ENCODE data around the gene IMP3. TPM values are rescaled to one million over a fixed set of nuclear protein-coding genes. Genes with fewer than 3 reads are reported as not detected.
A peak's percentile ranks its signal among the peaks of the same experiment; 100 is the strongest.

Gene IMP3
- total RNA-seq, 2 donors from 2014 or later = 43.1 to 66.6 TPM

DNA sequence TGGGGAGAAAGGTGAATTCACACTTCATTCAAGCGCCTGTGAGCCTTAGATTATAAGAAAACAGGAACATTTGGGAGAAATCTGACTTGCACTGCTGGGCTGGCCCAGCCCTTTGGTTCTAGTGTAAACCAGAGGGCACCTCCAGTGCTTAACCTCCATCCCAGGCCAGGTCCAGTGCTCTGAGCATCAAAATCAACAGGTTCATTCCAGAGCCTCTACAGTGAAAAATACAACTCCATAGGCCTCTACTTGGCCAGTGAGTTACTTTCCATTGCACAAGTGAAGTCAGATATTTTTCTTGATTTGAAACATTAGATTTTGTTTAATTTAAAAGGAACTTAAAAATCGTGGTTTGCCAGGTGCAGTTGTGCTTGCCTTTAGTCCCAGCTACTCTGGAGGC lies 17.5 kb downstream of the IMP3 start:
- DNase-seq (no peak), ATAC-seq (no peak)
- H3K4me3 ChIP-seq = no peak overlapping the region
- no peak overlapping the region for H3K27ac ChIP-seq
- no peaks in the 10 kb centered on the region for H3K27me3 ChIP-seq
- no peaks in the 10 kb centered on the region for H3K9me3 ChIP-seq
- intact Hi-C loops (cut with DNase I) = no loop called here
- WGBS, 2 donors = 65 to 70% methylated on average over 2 of the region's 2 CpGs
- peaks cover 0 to 2% of the 10 kb centered on the region in 2 donors for H3K36me3 ChIP-seq (replicated peaks in 1 of 2; ENCODE audit: insufficient read depth in 1 of 2, low read depth in 2 of 2)
- peaks cover 9% of the 10 kb centered on the region for H3K4me1 ChIP-seq
- no peak for TF ChIP-seq POLR2A (IDR thresholded peaks at IDR 0.05)
- TF ChIP-seq CTCF (IDR thresholded peaks at IDR 0.05) = no peak

DNA sequence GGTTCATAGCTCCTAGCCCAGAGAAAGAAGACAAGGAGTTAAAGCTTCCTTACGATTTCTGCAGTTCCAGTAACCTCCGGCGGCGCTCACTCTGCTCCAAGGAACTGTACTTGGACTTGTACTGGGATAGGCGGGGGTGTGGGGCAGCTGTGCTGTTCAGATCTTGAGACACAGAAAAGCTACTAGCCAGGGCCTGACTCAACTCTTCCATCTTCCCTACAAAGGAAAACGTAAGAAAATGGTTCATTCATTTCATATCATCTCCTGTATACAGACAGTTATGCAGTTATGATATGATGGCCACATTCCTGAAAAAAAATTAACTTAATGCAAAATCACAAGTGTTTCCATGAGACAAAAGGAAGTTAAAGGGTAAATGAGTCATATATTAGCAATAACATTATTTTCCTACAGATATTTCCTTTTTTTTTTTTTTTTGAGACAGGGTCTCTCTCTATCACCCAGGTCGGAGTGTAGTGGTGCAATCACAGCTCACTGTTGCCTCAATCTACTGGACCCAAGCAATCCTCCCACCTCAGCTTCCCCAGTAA lies 19.1 kb downstream of the IMP3 start:
- TF ChIP-seq CTCF (IDR thresholded peaks at IDR 0.05) = no peak

DNA sequence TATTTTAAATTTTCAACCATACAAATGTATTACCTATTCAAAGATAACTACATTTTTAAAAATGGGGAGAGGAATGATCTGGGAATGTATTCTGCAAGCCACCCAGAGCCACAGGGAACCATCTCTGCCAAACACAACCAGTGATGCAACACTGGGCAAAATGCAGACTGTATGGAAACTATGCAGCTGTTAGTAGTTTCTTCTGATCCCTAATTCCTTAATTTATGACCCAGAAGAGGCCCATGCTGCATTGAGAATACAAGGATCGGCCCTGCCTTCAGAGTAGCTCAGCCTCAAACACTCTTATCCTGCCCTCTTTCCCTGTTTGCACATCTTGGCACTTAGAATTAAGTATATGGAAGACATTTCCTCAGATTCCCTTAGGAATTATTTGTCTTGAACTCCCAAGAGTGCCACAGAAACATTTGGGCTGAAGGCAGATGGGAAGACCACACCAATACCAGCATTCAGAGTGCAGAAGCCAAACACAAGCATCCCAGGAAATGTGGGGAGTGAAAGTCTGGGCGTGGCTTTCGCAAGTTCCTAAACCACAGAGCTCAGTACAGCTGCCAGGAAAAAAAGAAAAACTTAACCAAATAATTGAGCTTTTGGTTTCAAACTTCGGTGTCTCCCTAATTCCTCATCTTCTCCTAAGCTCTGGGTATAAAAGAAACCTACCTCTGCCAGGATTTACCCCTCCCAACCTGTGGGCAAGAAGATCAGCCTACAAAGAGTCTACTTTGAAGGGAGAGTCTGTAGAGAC lies 19.8 kb downstream of the IMP3 start:
- ATAC-seq (no peak), DNase-seq (peak in 1 of 4 donors; percentile 26)
- intact Hi-C loops (cut with DNase I) = no loop called here
- no peak for TF ChIP-seq CTCF (IDR thresholded peaks at IDR 0.05)
- 63 to 73% methylated on average over 4 of the region's 4 CpGs for WGBS, 2 donors
- Histone ChIP-seq H3K4me1 (no peaks in the 10 kb centered on the region), H3K4me3 (no peak overlapping the region), H3K27ac (no peak overlapping the region), H3K36me3 (replicated peaks in 1 of 2; ENCODE audit: insufficient read depth in 1 of 2, low read depth in 2 of 2) (peaks cover 0 to 11% of the 10 kb centered on the region in 2 donors), H3K27me3 (no peaks in the 10 kb centered on the region), H3K9me3 (no peaks in the 10 kb centered on the region)

More for the DNA sequence above, 19.1 kb downstream of the IMP3 start:
- intact Hi-C loops (cut with DNase I) = no loop called here
- no peaks in the 10 kb centered on the region for H3K27me3 ChIP-seq
- H3K4me1 ChIP-seq = peaks cover 2% of the 10 kb centered on the region
- 51 to 60% methylated on average over 7 of the region's 7 CpGs for WGBS, 2 donors
- H3K27ac ChIP-seq = peak overlapping the region in 1 of 4 donors; percentile 4
- DNase-seq = peak; percentile 27 to 69 (median 48)
- ATAC-seq = no peak
- no peaks in the 10 kb centered on the region for H3K9me3 ChIP-seq
- H3K36me3 ChIP-seq (replicated peaks in 1 of 2; ENCODE audit: insufficient read depth in 1 of 2, low read depth in 2 of 2) = peaks cover 0 to 9% of the 10 kb centered on the region in 2 donors
- H3K4me3 ChIP-seq = no peak overlapping the region

- H3K27me3 ChIP-seq = no peaks in the 10 kb centered on the region
- H3K4me1 ChIP-seq = no peaks in the 10 kb centered on the region
- TF ChIP-seq POLR2A (IDR thresholded peaks at IDR 0.05) (no peak), CTCF (IDR thresholded peaks at IDR 0.05) (no peak)
- no peak overlapping the region for H3K27ac ChIP-seq
- no peak overlapping the region for H3K4me3 ChIP-seq
- no peak for DNase-seq
- intact Hi-C loops (cut with DNase I) = no loop called here
- no peak for ATAC-seq
- peaks cover 0 to 16% of the 10 kb centered on the region in 2 donors for H3K36me3 ChIP-seq (replicated peaks in 1 of 2; ENCODE audit: insufficient read depth in 1 of 2, low read depth in 2 of 2)
- no peaks in the 10 kb centered on the region for H3K9me3 ChIP-seq
Measured at GRCh38 chr15:75616766-75617165, 23.3 kb downstream of the IMP3 start.
